Muscle of leg (tissue), 11 donors: ENCODE measurements around the gene ADRB1. TPM values are rescaled to one million over a fixed set of nuclear protein-coding genes. Genes with fewer than 3 reads are reported as not detected.

ENCODE experiments used
- DNase-seq: peaks from one replicate; pipeline ENCODE4 v3.0.0; 2013
- H3K27ac ChIP-seq: one replicate; pipeline ENCODE4 v1.5.1; 2013; ENCODE audit warnings: mild to moderate bottlenecking, low read length, control low read depth
- H3K27me3 ChIP-seq: one replicate; pipeline ENCODE4 v1.6.1; 2013; ENCODE audit warnings: low read length; ENCODE audit not compliant: control insufficient read depth, insufficient read depth
- H3K36me3 ChIP-seq: one replicate; pipeline ENCODE4 v1.6.1; 2013; ENCODE audit warnings: low read length; ENCODE audit not compliant: control insufficient read depth, insufficient read depth
- H3K4me1 ChIP-seq: one replicate; pipeline ENCODE4 v1.6.1; 2013; ENCODE audit warnings: low read length; ENCODE audit not compliant: control insufficient read depth, insufficient read depth
- H3K4me3 ChIP-seq: one replicate; pipeline ENCODE4 v1.5.1; 2013; ENCODE audit warnings: low read length, control low read depth
- H3K9me3 ChIP-seq: replicated peaks from 2 replicates; pipeline ENCODE4 v1.6.1; 2013; ENCODE audit warnings: low read depth, low read length; ENCODE audit not compliant: control insufficient read depth
- WGBS: methylation state at CpG from one replicate; pipeline ENCODE4 v1.1.5; 2013; ENCODE audit warnings: missing lambda C conversion rate; ENCODE audit not compliant: insufficient coverage; 5-methylcytosine and 5-hydroxymethylcytosine counted together
- polyA plus RNA-seq, 8 donors: library from polyadenylated mRNA; unstranded; fragments of 120-200 nt; gene quantifications; one replicate each; pipeline versions ENCODE4 v1.2.1 to v1.2.3, GENCODE V29; 2013; ENCODE audit warnings: inconsistent platforms in 1 of 8, low replicate concordance in 1 of 8; ENCODE audit not compliant: insufficient read length in 8 of 8, insufficient read depth in 1 of 8
- total RNA-seq: library from RNA; stranded (reverse); fragments of 120-200 nt; gene quantifications from one replicate; pipeline ENCODE4 v1.2.4, GENCODE V29; 2013

The ADRB1 gene
- total and polyA plus RNA-seq, 9 donors, result 0.05 to 0.20 (median 0.08) TPM; not detected in 1

- H3K4me3 ChIP-seq, result no peak overlapping the region
- no peak for DNase-seq
- no peaks in the 10 kb centered on the region for H3K4me1 ChIP-seq
- no peak overlapping the region for H3K27ac ChIP-seq
- no peaks in the 10 kb centered on the region for H3K36me3 ChIP-seq
- H3K9me3 ChIP-seq, result no peaks in the 10 kb centered on the region
- 82% methylated on average over 6 of the region's 8 CpGs for WGBS
- no peaks in the 10 kb centered on the region for H3K27me3 ChIP-seq
These were observed 38.4 kb downstream of the ADRB1 start for GRCh38 chr10:114081911-114082583.

- WGBS, result 92% methylated on average over 5 of the region's 5 CpGs
- no peak for DNase-seq
- Histone ChIP-seq H3K27me3 (no peaks in the 10 kb centered on the region), H3K4me1 (no peaks in the 10 kb centered on the region), H3K36me3 (no peaks in the 10 kb centered on the region), H3K27ac (no peak overlapping the region), H3K9me3 (no peaks in the 10 kb centered on the region), H3K4me3 (no peak overlapping the region)
These were observed 39.4 kb downstream of the ADRB1 start for GRCh38 chr10:114083040-114083439.

GRCh38 chr10:114084215-114084614, 40.5 kb downstream of the ADRB1 start:
- Histone ChIP-seq H3K27ac (no peak overlapping the region), H3K9me3 (no peaks in the 10 kb centered on the region), H3K4me3 (no peak overlapping the region), H3K27me3 (no peaks in the 10 kb centered on the region), H3K4me1 (no peaks in the 10 kb centered on the region), H3K36me3 (no peaks in the 10 kb centered on the region)
- no peak for DNase-seq
- 86% methylated on average over 1 of the region's 4 CpGs for WGBS

GRCh38 chr10:114087255-114087654, 43.6 kb downstream of the ADRB1 start:
- WGBS, result 90% methylated on average over 4 of the region's 5 CpGs
- no peak overlapping the region for H3K4me3 ChIP-seq
- no peaks in the 10 kb centered on the region for H3K36me3 ChIP-seq
- H3K27ac ChIP-seq, result no peak overlapping the region
- H3K27me3 ChIP-seq, result no peaks in the 10 kb centered on the region
- no peak for DNase-seq
- H3K4me1 ChIP-seq, result no peaks in the 10 kb centered on the region
- H3K9me3 ChIP-seq, result no peaks in the 10 kb centered on the region

- no peak overlapping the region for H3K4me3 ChIP-seq
- no peaks in the 10 kb centered on the region for H3K9me3 ChIP-seq
- no CpG with 5 or more reads among the region's 4 CpGs for WGBS
- H3K27me3 ChIP-seq, result no peaks in the 10 kb centered on the region
- H3K27ac ChIP-seq, result no peak overlapping the region
- H3K36me3 ChIP-seq, result no peaks in the 10 kb centered on the region
- no peak for DNase-seq
- no peaks in the 10 kb centered on the region for H3K4me1 ChIP-seq
These were observed 44.0 kb downstream of the ADRB1 start for GRCh38 chr10:114087655-114088054.

- no peaks in the 10 kb centered on the region for H3K9me3 ChIP-seq
- 83% methylated on average over 2 of the region's 3 CpGs for WGBS
These were observed 51.1 kb downstream of the ADRB1 start for GRCh38 chr10:114094795-114095194.

GRCh38 chr10:114095559-114096337, 52.1 kb downstream of the ADRB1 start:
- H3K9me3 ChIP-seq, result no peaks in the 10 kb centered on the region
- WGBS, result 75% methylated on average over 7 of the region's 13 CpGs
- no peaks in the 10 kb centered on the region for H3K36me3 ChIP-seq
- H3K4me1 ChIP-seq, result peaks cover 2% of the 10 kb centered on the region
- peaks cover 13% of the 10 kb centered on the region for H3K27me3 ChIP-seq
- H3K27ac ChIP-seq, result no peak overlapping the region
- no peak overlapping the region for H3K4me3 ChIP-seq
- peak; percentile 67 for DNase-seq

More at GRCh38 chr10:114094795-114095194, 51.1 kb downstream of the ADRB1 start:
- Histone ChIP-seq H3K27me3 (peaks cover 5% of the 10 kb centered on the region), H3K27ac (no peak overlapping the region), H3K4me3 (no peak overlapping the region), H3K36me3 (no peaks in the 10 kb centered on the region), H3K4me1 (no peaks in the 10 kb centered on the region)
- DNase-seq, result no peak

Other genes starting within 250 kb of the ADRB1 start
- 6.6 TPM for gene DCLRE1A, start 189.8 kb upstream of the ADRB1 start, total RNA-seq
- gene DCLRE1A, start 189.8 kb upstream of the ADRB1 start, polyA plus RNA-seq, result 1 to 10 TPM; 4.4 to 5.7 (median 5.4) TPM
- 14.2 TPM for gene NHLRC2, start 189.2 kb upstream of the ADRB1 start, total RNA-seq
- gene NHLRC2, start 189.2 kb upstream of the ADRB1 start, polyA plus RNA-seq, result 10 to 100 TPM in 5 of 8 donors, 1 to 10 TPM in 3; 7.8 to 16.3 (median 11.5) TPM
- gene CCDC186, start 130.3 kb downstream of the ADRB1 start, total RNA-seq, result 13.3 TPM
- gene CCDC186, start 130.3 kb downstream of the ADRB1 start, polyA plus RNA-seq, result 10 to 100 TPM in 6 of 8 donors, 1 to 10 TPM in 2; 7.4 to 14.2 (median 11.1) TPM
- gene TDRD1, start 135.5 kb downstream of the ADRB1 start, total RNA-seq, result 0.13 TPM
- under 1 TPM; 0.04 to 0.29 (median 0.06) TPM for gene TDRD1, start 135.5 kb downstream of the ADRB1 start, polyA plus RNA-seq
- 0.04 TPM for gene VWA2, start 195.4 kb downstream of the ADRB1 start, total RNA-seq
- 1 to 10 TPM in 2 of 8 donors, under 1 TPM in 6; 0.11 to 4.1 (median 0.27) TPM for gene VWA2, start 195.4 kb downstream of the ADRB1 start, polyA plus RNA-seq